ENCODE data around the gene CCDC142.

CCDC142 gene

GRCh38 chr2:74528600-74529356 is 46.0 kb upstream of the CCDC142 start:
- TF ChIP-seq, protein P1, sequence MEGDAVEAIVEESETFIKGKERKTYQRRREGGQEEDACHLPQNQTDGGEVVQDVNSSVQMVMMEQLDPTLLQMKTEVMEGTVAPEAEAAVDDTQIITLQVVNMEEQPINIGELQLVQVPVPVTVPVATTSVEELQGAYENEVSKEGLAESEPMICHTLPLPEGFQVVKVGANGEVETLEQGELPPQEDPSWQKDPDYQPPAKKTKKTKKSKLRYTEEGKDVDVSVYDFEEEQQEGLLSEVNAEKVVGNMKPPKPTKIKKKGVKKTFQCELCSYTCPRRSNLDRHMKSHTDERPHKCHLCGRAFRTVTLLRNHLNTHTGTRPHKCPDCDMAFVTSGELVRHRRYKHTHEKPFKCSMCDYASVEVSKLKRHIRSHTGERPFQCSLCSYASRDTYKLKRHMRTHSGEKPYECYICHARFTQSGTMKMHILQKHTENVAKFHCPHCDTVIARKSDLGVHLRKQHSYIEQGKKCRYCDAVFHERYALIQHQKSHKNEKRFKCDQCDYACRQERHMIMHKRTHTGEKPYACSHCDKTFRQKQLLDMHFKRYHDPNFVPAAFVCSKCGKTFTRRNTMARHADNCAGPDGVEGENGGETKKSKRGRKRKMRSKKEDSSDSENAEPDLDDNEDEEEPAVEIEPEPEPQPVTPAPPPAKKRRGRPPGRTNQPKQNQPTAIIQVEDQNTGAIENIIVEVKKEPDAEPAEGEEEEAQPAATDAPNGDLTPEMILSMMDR (IDR thresholded peaks at IDR 0.05; ENCODE audit: insufficient read depth, missing control alignments) = no peak
- DNase-seq (ENCODE audit: insufficient read length, low spot score) (no peak), FAIRE-seq (no peak)

- TF ChIP-seq, protein P1 (IDR thresholded peaks at IDR 0.05; ENCODE audit: insufficient read depth, missing control alignments) = no peak
- DNase-seq (ENCODE audit: insufficient read length, low spot score) (no peak), FAIRE-seq (no peak)
Observed at GRCh38 chr2:74527741-74528140, 44.9 kb upstream of the CCDC142 start.

- TF ChIP-seq, protein P1 (IDR thresholded peaks at IDR 0.05; ENCODE audit: insufficient read depth, missing control alignments) = no peak
- DNase-seq (ENCODE audit: insufficient read length, low spot score) = no peak
- no peak for FAIRE-seq
Observed at GRCh38 chr2:74526649-74527230, 43.9 kb upstream of the CCDC142 start.

DNA sequence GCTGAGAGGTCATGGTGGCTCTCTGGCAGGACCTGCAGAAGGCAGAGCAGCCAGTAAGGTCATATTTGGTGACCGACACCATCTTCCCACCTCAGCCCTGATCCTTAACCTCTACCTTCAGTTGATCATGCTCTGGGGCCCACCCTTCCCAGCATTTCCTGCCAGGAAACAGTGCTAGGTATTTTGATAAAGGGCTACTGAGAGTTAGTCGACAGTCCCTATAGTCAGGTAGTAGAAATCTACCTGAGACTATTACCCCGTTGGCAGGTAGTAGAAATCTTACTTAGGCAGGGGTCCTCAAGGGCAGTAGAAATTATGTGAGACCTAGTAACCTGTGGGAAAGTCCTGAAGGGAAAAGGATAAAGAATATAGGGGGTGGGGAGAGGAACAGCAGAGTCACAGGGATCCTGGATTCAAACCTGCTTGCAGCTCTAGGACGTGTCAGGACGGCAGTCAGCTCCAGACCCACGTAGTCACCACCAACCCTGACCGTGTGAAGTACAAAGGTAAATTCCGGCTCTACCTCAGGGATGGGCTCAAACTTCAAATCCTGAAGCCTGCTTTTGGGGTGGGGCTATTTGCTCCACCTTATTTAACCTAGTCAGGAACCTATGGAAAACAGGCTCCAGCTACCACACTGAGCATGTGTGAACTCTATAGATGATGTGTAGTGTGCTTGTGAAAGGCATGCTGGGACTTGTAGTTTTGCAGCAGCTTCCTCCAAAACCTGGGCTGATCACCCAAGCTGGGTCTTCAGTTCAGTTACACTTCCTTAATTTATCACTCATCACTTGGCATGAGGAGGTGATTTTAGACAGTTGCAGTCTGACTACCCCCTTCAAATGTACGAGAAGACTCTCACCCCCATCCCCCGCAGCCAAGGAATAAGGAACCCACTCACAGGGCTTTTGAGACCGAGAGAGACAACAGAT is 43.2 kb upstream of the CCDC142 start, which contains the start of gene DQX1:
Gene DQX1, minus strand, starts transcription at position 515 of the 932 bp plus-strand sequence. Its CDS starts 502 bp downstream, at position 13.
- DNase-seq (ENCODE audit: insufficient read length, low spot score) = peak; percentile 55
- FAIRE-seq = no peak
- TF ChIP-seq, protein P1 (IDR thresholded peaks at IDR 0.05; ENCODE audit: insufficient read depth, missing control alignments) = no peak

DNA sequence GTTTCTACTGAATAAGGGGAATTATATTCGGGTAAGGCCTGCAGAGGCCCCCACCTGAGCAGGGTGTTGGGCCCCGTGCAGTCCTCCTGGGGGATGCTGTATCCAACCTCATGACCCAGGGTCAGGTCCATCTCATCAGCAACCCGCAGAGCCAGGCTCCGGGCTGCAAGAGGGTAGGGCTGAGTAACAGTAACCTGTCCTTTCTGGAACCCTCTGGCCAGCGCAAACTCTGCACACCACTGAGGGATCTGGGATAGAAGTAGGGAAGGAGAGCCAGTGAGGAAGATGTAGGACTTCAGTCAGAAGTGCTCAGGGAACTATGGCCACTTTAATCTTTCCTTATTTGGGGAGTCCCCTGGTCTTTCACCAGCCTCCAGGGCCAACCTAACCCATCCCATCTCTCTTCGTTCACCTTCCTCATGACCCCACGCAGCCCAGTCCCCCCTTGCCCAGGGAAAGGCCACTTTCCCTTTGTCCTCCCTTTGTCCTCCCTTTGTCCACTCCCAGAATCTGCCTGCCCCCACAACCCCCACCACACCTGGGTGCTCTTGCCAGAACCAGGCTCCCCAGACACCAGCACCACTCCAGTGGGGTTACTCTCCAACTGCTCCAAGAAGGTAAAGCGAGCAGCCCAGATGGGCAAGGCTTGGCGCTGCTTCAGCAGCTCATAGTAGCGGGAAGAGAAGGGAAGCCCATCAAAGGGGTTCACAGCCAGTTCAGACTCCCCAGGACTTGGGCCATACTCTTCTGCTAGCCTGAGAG is 42.3 kb upstream of the CCDC142 start:
- DNase-seq (ENCODE audit: insufficient read length, low spot score) (no peak), FAIRE-seq (no peak)

DNA sequence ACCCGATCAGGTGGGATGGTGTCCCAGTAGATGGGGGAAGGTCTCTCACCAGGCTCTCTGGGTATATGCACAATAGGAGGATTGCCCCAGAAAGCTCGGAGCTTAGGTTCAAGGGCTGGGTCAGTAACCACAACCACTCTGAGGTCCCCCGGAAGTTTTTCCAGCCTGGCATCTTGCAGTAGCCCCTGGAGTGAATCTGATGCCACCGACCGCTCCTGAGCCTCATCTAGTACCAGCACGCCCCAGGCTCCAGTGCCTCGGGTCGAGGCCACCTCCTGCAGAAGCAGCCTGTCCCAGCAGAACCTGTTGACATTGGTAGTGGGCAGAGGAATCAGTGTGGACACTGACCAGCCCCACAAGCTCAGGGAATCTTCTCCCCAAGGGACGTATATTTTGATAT is 41.2 kb upstream of the CCDC142 start:
- TF ChIP-seq, protein P1 (IDR thresholded peaks at IDR 0.05; ENCODE audit: insufficient read depth, missing control alignments) = no peak
- DNase-seq (ENCODE audit: insufficient read length, low spot score) (no peak), FAIRE-seq (no peak)

More for the DNA sequence above, 42.3 kb upstream of the CCDC142 start:
- TF ChIP-seq, protein P1 (IDR thresholded peaks at IDR 0.05; ENCODE audit: insufficient read depth, missing control alignments) = no peak
